Neural cell (in vitro differentiated cells): ENCODE results near the gene GFPT2.
A peak's percentile ranks its signal among the peaks of the same experiment; 100 is the strongest.

ENCODE experiments used
- EP300 ChIP-seq: fragments of 450-650 bp; conservative IDR thresholded peaks from 2 replicates; pipeline ENCODE4 v1.6.1; 2014; ENCODE audit warnings: antibody characterized with exemption, mild to moderate bottlenecking, moderate library complexity; ENCODE audit not compliant: poor library complexity, severe bottlenecking
- EZH2 ChIP-seq: fragments of 200-600, 300-800 bp; shearing (Covaris generic), sonication (generic); IDR thresholded peaks from 2 replicates; pipeline ENCODE4 v1.6.1; 2014; ENCODE audit warnings: antibody characterized with exemption, low read length, borderline replicate concordance, mild to moderate bottlenecking; ENCODE audit not compliant: insufficient read depth, poor library complexity, severe bottlenecking
- POLR2AphosphoS5 ChIP-seq: IDR thresholded peaks from 2 replicates; pipeline ENCODE4 v1.6.1; 2012
- TF ChIP-seq, protein P1 (sequence below): fragments of 450-650 bp; IDR thresholded peaks from 2 replicates; pipeline ENCODE4 v1.5.1; 2014; ENCODE audit warnings: antibody characterized with exemption, mild to moderate bottlenecking, moderate library complexity; ENCODE audit not compliant: poor library complexity, severe bottlenecking
- TF ChIP-seq, protein P2 (sequence below): IDR thresholded peaks from 2 replicates; pipeline ENCODE4 v1.6.1; 2012; ENCODE audit warnings: borderline replicate concordance

DNA sequence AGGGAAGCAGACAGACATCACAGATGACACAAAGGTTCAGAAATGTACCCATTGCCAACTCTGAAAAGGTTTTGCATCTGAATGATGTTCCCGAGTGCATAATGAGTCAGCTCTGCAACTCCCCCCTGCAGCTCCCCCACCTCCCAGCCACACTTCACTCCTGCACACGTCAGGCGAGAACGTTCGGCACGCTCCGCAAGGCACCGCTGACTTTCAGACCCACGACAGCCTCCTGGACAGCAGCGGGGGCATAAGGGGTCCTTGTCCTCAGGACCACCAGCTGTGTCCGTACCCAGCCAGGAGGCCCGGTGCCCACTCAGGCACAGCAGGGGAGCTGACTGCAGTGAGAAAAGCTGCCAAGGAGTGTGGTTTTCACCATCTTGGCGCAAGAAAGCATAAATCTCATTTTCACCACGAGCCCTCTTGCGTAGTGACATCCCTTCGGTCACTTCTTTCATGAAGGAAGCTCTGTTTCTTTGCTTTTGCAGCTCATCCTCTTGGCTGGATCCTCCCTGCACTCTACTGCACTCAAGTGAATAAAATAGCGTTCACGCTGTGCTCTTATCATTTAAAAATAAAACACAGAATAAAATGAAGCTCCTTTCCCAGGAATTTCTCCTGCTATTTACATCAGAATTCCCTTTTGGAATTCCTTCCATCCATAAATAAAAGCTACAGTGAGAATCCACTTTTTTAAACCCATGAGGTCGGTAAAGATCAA is 9.9 kb downstream of the GFPT2 start:
- TF ChIP-seq, protein P1, sequence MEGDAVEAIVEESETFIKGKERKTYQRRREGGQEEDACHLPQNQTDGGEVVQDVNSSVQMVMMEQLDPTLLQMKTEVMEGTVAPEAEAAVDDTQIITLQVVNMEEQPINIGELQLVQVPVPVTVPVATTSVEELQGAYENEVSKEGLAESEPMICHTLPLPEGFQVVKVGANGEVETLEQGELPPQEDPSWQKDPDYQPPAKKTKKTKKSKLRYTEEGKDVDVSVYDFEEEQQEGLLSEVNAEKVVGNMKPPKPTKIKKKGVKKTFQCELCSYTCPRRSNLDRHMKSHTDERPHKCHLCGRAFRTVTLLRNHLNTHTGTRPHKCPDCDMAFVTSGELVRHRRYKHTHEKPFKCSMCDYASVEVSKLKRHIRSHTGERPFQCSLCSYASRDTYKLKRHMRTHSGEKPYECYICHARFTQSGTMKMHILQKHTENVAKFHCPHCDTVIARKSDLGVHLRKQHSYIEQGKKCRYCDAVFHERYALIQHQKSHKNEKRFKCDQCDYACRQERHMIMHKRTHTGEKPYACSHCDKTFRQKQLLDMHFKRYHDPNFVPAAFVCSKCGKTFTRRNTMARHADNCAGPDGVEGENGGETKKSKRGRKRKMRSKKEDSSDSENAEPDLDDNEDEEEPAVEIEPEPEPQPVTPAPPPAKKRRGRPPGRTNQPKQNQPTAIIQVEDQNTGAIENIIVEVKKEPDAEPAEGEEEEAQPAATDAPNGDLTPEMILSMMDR: no peak
- TF ChIP-seq, protein P2, sequence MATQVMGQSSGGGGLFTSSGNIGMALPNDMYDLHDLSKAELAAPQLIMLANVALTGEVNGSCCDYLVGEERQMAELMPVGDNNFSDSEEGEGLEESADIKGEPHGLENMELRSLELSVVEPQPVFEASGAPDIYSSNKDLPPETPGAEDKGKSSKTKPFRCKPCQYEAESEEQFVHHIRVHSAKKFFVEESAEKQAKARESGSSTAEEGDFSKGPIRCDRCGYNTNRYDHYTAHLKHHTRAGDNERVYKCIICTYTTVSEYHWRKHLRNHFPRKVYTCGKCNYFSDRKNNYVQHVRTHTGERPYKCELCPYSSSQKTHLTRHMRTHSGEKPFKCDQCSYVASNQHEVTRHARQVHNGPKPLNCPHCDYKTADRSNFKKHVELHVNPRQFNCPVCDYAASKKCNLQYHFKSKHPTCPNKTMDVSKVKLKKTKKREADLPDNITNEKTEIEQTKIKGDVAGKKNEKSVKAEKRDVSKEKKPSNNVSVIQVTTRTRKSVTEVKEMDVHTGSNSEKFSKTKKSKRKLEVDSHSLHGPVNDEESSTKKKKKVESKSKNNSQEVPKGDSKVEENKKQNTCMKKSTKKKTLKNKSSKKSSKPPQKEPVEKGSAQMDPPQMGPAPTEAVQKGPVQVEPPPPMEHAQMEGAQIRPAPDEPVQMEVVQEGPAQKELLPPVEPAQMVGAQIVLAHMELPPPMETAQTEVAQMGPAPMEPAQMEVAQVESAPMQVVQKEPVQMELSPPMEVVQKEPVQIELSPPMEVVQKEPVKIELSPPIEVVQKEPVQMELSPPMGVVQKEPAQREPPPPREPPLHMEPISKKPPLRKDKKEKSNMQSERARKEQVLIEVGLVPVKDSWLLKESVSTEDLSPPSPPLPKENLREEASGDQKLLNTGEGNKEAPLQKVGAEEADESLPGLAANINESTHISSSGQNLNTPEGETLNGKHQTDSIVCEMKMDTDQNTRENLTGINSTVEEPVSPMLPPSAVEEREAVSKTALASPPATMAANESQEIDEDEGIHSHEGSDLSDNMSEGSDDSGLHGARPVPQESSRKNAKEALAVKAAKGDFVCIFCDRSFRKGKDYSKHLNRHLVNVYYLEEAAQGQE: peak; percentile 90
- TF ChIP-seq POLR2AphosphoS5 (no peak), EZH2 (no peak), EP300 (no peak)
